NCI-H1417 (cell line): Measurements from ENCODE around the gene ZNF74.

Source experiments
- DNase-seq, 3 experiments: peaks; one replicate each; lab custom pipeline; 2025; lab: John Stamatoyannopoulos, UW

Gene ZNF74

DNA sequence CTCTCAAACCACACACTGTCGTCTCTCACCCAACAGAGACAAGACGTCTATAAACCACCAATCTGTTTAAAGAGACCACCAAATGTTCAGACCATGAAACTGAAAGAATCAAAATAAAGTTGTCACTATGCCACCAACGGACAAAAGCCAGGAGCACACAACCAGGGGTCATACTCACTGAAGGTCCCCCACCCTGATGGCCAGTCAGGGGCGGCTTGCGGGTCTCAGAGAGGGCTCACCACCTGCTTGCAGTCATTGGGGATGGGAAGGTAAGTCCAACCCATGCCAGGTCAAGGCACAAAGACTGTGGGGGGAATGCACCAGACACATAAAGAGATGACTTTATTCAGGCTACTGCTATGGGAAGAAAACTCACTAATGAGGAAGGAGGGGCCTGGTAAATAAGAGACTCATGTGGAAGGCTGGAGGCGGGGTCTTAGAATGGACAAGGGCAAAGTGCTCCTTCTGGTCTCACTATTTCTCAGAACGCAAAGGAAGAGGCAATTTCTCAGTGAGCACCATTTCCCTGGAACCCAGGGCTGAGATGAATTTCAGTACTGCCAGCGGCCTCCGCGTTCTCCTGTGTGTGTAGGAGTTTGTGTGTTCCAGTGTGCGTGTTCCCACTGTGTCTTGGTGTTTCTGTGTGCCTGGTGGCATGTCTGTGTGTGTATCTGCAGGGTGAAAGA lies 26.3 kb downstream of the ZNF74 start:
- DNase-seq: no peak

DNA sequence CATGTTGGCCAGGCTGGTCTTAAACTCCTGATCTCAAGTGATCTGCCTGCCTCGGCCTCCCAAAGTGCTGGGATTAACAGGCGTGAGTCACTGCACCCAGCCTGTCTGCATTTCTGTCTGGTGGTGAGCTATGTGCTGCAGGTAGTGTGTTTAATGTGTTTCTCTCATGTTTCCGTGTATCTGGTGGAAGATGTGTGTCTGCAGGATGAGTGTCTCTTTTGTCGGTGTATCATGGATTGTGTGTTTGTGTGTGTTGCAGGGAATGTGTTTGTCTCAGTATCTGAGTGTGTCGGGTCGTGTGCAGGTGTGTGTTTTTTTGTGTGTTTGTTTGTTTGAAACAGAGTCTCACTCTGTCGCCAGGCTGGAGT lies 27.5 kb downstream of the ZNF74 start:
- no peak for DNase-seq

DNA sequence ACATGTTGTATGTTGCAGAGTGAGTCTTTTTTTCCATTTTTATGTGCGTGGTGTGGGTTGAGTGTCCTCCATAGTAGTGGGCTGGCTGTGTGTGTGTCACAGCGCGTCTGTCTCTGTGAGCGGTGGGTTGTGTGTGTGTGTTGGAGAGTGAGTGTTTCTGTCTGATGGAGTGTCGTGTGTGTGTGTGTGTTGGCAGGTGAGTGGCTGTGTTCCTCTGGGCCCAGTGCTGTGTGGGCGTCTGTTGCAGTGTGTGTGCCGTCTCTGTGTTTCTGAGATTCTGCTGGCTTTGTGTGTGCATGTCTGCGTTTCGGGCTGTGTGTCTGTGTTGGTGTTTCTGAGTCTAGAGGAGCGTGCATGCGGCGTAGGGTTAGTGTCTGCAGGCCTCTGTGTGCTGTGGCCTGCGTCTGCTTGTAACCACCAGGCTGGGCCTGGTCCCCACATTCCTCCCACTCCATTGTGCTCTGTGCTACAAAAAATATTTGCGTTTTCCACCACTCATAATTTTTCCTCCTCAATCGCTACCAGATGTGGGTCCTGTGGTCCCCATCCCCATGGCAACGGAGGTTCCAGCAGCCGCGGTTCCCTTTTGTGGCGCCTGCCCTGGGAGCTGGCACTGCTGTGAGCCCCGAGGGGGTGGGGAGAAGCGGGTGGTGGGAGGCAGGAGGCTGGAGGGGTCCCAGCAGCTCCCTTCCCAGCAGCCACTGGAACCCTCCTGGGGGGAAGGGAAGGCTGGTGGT lies 28.5 kb downstream of the ZNF74 start:
- DNase-seq: peak in 2 of 3 experiments; percentile 22 to 62

DNA sequence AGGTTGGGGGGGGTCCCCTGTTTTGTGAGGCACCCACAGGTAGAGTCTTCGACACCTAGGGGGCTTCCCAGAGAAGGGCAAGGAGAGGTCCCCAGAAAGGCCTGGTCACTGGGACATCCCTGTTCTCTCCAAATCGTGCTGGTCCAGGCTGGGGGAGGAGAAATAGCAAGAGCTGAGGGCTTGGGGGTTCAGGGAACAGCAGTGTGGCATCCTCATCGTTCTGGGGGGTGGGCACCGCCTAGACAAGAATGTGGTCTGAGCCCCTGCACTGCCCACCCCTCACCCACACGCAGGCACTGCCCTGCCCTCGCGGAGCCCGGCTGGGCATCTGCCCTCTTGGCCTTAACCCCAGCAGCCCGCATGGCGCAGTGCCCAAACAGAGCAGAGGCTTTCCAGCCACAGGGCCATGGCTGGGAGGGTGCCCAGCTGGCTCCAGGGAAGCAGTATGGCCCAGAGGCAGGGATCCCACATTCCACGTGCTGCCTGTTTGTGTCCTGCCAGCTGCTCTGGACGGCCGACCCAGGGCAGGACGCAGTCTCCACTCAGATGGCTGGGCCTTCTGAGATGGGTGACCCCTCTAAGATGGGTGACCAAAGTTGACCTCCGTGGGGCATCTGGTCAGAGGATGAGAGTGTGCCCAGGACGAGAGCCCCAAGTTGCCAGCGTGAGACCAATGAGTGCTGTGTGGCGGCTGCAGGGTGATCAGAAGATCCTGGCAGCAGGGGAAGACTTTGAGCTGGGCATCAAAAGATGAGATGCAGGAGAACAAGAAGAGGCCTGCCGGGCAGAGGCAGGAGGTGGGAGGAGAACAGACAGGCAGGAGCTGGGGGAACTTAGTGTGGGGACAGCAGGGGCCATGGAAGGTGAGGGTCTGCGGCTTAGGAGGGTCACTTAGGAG lies 29.3 kb downstream of the ZNF74 start:
- DNase-seq: no peak

DNA sequence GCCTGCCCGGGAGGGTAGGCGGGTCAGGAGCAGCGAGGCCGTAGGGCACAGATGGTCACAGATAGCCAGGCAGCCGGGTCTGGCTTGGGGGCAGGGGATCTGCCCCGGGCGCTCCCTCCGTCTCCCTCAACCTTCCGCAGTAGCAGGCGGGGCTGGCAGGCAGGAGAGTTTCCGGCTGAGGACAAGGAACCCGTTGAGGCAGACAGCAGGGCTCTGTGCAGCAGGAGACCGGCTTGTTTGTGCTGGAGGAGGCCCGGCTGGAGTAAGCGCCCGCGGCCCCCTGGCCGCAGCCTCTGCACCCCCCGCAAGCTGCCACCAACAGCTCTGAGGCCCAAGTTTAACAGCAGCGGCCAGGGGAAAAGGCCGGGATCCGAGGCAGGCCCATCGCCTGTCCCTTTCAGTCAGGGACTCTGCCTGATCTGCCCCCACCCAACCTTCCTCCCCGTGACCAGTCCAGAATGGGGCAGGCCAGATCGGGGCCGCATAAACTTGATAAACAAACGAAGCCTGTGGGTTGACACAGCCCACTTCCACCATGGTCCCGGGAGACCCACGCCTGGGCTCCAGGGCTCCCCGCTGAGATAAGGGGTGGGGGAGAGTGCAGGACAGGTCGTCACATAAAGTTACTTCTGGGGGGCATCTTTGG lies 30.1 kb downstream of the ZNF74 start:
- DNase-seq: no peak

DNA sequence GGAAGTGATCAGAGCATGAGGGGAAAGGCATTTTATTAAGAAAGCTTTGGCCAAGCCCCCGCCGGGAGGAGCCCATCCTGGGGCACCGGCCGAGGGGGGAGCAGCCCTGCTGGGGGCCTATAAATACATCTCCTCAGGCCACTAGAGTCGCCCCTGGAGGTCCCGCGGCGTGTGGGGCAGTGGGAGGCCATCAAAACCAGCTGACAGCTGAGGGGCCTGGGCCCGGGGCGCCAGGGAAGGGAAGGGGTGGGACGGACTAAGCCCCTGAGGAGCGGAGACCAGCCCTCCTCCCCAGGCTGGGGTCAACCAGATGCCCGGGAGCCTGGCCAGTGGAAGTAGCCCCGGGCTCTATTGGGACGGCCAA lies 30.6 kb downstream of the ZNF74 start:
- no peak for DNase-seq

DNA sequence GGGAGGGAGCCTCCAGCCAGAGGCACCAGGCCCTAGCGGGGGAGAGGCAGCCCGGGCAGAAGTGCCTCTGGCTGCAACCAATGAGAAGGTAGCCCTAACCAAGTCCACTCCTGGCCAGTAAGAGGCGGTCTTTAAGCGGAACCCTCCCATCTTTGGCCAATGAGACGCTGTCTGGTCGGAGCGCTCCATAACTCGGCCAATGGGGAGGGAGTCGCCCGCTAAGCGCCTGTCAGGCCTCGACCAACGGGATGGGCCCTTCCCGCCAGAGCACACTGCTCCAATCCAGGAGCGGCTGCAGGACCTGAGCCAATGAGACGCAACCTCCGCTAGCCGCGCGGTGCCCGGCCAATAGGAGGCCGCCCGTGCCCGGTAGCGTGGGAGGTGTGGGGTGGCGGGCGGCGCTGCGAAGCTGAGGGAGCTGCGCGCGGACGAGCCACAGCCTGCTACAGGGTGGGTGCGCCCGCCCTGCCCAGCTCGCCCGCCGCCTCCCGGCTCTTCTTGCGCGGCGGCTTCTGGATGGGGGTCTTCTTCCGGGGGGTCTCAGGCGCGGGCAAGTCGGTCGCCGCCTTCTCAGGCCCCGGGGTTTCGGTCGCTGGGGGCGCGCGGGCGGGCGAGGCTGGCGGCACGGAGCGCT lies 31.1 kb downstream of the ZNF74 start:
- no peak for DNase-seq

DNA sequence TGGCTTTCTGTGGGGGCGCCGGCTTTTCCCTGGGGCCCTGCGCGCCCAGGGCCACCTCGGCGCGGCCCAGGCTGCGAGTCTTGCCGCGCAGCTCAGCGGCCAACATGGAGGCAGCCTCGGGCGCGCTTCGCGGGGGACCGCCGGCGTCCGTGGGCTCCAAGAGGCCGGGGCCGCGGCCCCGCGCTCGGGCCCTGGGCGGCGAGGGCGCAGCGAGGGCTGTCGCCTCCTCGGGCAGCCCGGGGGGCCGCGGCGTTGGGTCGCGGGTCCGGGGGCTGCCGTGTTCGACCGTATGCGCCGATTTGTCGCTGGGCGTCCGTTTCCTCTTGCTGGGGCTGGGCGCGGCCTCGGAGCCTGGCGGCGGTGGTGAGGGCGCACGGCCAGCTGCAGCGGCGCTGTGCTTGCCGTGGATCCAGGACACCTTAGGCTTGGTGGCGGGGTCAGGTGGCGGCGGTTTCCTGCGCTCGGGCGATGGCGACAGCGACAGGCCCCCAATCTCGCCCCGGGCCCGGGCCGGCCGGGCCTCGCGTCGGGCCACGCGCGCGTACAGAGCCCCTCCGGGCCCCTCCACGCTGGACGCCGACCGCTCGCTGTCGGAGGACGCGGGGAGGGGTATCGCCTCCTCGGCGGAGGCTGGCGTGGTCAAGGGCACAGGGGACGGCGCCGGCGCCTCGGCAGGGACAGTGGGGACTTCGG lies 31.8 kb downstream of the ZNF74 start:
- DNase-seq: no peak

DNA sequence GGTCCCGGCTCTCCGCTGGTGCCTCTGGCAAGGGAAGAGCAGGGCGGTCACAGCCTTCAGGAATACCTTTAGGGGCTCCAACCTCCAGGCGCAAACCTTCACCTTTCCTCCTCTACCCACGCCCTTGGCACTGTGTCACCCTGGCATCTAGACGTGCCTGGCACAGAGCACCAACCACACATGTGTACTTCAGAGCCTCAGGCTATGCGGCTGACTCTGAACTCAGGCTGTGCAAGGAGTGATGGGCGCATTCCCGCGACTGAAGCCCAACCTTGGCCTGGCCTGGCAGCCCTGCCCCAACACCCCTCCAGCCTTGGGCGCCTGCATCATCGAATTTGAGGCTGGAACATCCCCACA lies 32.3 kb downstream of the ZNF74 start:
- no peak for DNase-seq

DNA sequence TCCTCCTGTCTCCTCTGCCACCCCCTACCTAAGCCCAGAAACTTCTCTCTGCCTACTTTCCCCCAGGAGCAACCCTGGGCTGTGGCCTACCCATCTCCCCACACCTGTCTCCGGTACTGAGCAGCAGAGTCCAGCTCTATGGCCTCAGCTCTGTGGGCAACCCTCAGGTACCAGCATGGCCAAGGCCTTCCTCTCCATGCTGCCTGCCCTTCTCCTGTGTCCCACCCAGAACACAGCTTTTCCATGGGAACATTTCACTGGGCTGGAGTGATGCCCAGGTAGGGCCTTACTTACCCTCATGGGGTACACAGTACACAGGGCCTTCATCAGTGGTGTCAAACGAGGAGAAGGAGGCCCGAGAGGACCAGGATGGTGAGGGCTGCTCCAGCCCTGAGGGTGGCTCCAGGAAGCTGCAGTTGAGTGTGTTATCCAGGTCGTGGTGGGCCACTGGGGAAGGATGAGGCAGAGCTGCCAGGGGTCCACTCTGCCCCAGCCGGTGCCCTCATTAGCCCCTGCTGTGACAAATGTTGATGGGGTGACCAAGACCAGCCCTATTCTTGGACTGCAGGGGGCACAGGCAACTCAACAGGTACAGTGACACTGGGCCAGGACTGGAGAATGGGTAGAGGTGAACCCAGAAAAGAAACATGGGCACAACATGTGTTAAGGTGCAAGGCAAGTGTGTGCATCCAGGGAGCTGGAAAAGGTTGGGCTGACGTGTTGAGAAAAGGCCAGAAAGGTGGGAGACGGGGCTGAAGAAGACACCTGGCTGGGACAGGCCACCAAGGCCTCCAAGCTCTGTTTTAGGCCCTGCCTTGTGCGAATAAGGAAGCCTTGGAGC lies 33.4 kb downstream of the ZNF74 start:
- DNase-seq: no peak

DNA sequence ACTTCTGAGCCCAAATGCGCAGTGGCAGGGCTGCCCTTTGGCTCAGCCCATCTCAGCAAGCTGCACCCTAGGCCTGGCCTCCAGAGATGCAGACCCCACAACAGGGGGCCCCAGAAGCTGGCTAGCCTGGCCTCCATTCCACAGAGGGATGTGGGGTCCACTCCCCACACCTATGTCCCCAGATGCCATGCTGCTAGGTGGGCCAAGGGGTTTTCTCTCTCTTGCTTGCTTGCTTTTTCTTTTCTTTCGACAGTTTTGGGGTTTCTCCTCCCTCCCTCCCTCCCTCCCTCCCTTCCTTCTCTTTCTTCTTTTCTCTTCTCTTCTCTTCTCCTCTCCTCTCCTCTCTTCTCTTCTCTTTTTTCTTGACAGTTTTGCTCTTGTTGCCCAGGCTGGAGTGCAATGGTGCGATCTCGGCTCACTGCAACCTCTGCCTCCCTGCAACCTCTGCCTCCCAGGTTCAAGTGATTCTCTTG lies 34.0 kb downstream of the ZNF74 start:
- DNase-seq: no peak

DNA sequence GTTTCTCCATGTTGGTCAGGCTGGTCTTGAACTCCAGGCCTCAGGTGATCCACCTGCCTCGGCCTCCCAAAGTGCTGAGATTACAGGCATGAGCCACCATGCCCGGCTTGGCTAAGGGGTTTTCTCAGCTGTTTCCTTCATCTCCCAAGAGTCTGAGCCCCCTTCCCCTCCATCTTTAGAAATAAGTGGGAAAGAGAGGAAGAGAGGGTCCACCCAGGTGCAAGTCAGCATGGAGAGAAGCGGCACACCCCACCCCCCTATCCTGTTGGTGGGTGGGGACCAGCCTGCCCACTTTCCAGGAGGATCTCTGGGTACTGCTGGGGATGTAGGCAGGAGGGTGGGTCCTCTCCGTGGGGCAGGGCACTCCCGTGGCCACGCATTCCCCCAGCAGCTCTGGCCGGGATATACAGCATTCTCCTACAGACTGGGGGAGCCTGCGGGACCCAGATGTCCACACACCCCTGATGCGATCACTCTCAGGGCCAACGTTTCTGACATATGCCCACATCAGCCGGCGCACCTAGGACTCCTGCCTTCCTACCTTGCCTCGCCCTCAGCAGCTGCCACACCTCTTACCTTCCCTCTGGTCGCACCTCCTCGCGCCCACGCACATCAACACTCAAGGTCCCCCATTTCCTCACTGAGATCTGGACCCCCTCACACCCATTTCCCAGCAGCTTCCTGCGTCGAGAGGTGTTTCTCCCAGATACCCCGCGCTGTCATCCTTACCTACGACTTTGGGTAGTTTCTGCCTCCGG lies 34.7 kb downstream of the ZNF74 start:
- no peak for DNase-seq

DNA sequence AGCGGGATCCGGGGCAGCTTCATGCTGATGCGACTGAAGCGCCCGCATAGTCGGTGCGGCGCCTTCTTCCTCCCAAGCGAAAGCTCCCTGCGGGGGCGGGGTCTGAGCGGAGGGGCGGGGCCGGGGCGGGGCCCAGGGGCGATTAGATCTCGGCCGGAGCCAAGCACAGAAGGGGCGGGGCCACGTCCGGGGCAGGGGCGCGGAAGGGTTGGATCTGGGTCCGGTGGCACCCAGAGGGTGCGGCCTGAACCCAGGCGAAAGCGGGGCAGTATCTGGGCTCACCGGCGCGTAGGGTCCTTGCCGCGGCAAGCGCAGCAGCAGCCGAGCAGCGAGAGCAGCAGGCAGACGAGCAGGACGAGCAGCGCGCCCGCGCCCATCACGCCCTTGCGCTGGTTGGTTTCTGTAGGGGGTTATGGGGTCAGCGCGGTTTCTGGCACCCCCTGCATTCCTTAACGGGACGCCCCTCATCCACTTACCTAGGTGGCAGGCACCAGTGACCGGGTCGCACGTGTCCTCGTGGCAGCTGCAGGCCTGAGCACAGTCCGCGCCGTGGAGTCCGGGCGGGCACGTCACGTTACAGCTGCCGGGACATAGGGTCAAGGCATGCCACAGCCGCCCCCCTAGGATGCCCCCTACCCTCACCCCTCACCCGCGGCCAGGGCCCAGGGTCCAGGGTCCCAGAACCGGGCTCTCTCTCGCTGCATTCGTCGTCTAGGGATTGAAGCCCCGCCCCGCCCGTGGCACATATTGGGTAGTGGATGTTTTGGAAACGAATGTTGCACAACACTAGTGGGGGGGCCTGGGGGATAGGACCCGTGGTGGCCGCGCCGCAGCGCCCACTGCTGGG lies 35.5 kb downstream of the ZNF74 start:
- DNase-seq: no peak

DNA sequence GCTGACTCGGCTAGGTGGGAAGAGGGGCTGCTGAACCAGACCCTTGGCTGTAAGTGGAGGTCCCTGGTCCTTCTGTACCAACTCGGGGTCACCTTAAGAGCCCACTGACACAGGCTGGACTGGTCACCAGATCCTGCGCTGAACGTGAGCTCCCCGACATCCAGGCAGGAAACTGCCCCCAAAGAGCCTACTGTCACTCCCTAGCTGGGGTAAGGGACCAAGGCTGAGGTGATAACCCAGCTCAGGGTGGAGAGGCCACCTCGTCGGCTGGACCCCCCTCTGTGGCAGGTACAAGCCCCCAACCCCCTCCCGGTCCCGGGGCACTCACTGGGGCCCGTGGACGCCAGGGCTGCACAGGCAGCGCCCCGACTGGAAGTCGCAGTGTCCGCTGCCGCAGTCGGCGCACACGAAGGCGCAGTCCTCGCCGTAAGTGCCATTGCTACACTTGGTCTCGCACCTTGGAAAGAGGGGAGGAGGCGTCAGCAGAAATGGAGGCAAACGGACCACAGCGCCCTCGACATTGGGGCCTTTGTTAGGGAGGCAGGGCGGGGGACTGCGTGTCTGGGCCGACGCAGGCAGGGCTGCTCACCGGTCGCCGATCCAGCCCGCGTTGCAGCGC lies 36.3 kb downstream of the ZNF74 start:
- DNase-seq: no peak

DNA sequence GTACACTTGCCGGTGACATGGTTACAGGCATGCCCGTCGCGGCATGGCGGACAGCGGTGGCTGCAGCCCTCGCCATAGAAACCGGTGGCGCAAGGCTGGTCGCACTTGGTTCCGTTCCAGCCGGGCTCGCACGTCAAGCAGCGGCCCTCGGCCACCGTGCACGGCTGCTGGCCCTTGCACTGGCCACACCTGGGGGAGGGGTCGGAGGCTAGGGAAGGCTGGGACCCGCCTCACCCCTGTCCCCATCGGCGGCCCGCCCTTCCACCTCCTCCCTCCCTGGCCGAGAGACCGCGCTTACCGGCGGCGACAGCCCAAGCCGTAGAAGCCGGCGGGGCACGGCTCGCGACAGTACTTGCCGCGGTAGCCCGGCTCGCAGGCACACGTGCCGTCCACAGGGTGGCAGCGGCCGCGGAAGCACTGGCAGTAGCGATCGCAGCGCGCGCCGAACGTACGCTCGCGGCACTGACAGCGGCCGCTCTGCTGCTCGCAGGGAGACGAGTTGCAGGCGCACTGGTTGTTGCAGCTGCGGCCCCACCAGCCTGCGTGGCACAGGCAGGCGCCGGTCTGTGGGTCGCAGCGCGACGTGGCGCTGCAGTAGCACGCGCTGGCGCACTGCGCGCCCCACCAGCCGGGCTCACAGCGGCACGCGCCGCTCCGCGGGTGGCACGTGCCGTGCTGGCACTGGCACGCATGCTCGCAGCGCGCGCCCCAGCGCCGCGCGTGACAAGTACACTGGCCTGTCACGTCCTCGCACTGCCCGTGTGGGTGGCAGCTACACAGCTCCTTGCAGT lies 37.0 kb downstream of the ZNF74 start:
- peak; percentile 26 to 70 (median 62) for DNase-seq

DNA sequence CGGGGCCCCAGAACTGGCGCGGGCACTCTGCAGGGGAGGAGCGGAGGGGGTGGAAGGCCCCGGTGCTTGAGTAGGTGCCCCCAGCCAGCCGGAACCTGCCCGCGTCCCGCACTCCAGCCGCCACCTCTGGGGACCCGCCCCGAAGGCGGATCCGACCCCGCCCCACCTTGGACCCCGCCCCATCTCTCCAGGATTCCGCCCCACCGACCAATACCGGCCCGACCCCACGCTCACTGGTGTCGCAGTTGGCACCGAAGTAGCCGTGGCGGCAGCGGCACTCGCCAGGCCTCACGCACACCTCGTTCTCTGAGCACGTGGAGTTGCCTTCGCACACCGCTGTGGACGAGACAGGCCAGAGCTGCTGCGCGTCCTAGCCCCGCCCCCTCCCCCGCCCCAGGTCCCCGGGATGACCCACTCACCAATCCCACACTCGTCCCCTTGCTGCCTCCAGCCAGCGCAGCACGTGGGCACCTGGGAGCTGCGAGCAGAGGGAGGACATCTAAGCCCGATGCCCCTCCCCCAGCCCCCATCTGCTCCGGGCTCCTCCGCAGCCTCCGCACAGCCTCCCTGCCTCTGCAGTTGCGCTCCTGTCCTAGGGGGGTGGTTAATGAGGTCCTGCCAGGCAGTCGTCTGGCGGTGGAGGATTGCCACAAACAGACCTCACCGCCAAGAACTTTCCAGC lies 37.7 kb downstream of the ZNF74 start:
- peak in 1 of 3 experiments; percentile 12 for DNase-seq

DNA sequence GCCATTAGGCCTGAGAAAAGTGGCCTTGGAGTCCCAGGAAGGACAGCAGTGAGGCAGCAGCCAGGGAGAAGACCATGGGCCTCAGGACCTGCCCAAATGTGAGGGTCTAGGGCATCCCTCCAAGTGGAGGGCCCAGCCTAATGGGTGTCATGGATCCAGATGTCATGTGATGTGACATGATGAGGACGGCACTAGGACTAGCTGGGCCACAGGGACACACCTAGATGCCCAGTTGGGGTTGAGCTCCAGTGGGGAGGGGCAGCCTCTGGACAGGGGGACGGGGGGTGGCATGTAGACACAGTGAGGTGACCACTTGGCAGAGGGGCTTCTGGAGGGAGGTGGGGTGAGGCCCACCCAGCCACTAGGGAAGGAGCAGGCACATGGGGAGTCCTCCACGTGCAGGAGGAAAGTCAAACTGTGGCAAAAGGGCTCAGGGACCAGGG lies 38.3 kb downstream of the ZNF74 start:
- no peak for DNase-seq
